HepG2 (cell line): ENCODE measurements around the gene MXRA7. TPM values are rescaled to one million over a fixed set of nuclear protein-coding genes. Genes with fewer than 3 reads are reported as not detected.

Experiments
- DRAP1 ChIP-seq: IDR thresholded peaks from 2 replicates; pipeline ENCODE4 v1.6.1; 2016; ENCODE audit warnings: missing genetic modification reagents, missing compliant biosample characterization
- ETV5 ChIP-seq: IDR thresholded peaks from 2 replicates; pipeline ENCODE4 v1.6.1; 2018; ENCODE audit warnings: missing biosample characterization, missing genetic modification reagents, inconsistent platforms, borderline replicate concordance
- KDM2A ChIP-seq: sonication (generic); formaldehyde crosslinking; IDR thresholded peaks from 2 replicates; pipeline ENCODE4 v1.4.0; 2020; ENCODE audit warnings: low read depth, missing genetic modification reagents, borderline replicate concordance
- MAZ ChIP-seq, 2 experiments: sonication (generic) in 1 of 2; formaldehyde crosslinking in 1 of 2; IDR thresholded peaks; 2 replicates each; pipeline versions ENCODE4 v1.5.0 to v1.6.1; 2012 to 2020; ENCODE audit warnings: low read depth in 2 of 2, mild to moderate bottlenecking in 2 of 2, borderline replicate concordance in 1 of 2, improper control_type of control experiment in 1 of 2, low read length in 1 of 2, missing genetic modification reagents in 1 of 2, moderate library complexity in 1 of 2
- MBD4 ChIP-seq: IDR thresholded peaks from 2 replicates; pipeline ENCODE4 v1.6.1; 2012; ENCODE audit warnings: low read length, inconsistent platforms, borderline replicate concordance
- NR3C1 ChIP-seq: sonication (generic); formaldehyde crosslinking; IDR thresholded peaks from 2 replicates; pipeline ENCODE4 v1.4.0; 2020; ENCODE audit warnings: missing genetic modification reagents
- PAXIP1 ChIP-seq: sonication (generic); formaldehyde crosslinking; conservative IDR thresholded peaks from 2 replicates; pipeline ENCODE4 v1.4.0; 2020; ENCODE audit warnings: mild to moderate bottlenecking, missing genetic modification reagents, moderate library complexity
- PBX3 ChIP-seq: sonication (generic); formaldehyde crosslinking; IDR thresholded peaks from 2 replicates; pipeline ENCODE4 v1.8.1; 2023; ENCODE audit warnings: missing genetic modification reagents, inconsistent platforms, borderline replicate concordance
- RAD51 ChIP-seq: fragments of 450-650 bp; IDR thresholded peaks from 2 replicates; pipeline ENCODE4 v1.6.1; 2016; ENCODE audit warnings: borderline replicate concordance
- RNF2 ChIP-seq: fragments of 450-650 bp; conservative IDR thresholded peaks from 2 replicates; pipeline ENCODE4 v1.6.1; 2016; ENCODE audit warnings: low read depth
- SALL1 ChIP-seq: sonication (generic); formaldehyde crosslinking; IDR thresholded peaks from 2 replicates; pipeline ENCODE4 v1.8.0; 2022; ENCODE audit warnings: mild to moderate bottlenecking, missing genetic modification reagents
- XRCC5 ChIP-seq: fragments of 200-400 bp; formaldehyde crosslinking; optimal IDR thresholded peaks from 2 replicates; pipeline ENCODE3; 2017; ENCODE audit warnings: mild to moderate bottlenecking, low read length
- ZBTB25 ChIP-seq: IDR thresholded peaks from 2 replicates; pipeline ENCODE4 v1.6.1; 2018; ENCODE audit warnings: missing genetic modification reagents
- ZEB1 ChIP-seq: IDR thresholded peaks from 2 replicates; pipeline ENCODE4 v1.6.1; 2012; ENCODE audit warnings: mild to moderate bottlenecking, low read depth, inconsistent platforms; ENCODE audit not compliant: insufficient replicate concordance
- ZFY ChIP-seq: sonication (generic); formaldehyde crosslinking; IDR thresholded peaks from 2 replicates; pipeline ENCODE4 v1.4.0; 2020; ENCODE audit warnings: missing genetic modification reagents
- ZNF124 ChIP-seq: sonication (generic); formaldehyde crosslinking; IDR thresholded peaks from 2 replicates; pipeline ENCODE4 v1.4.0; 2020; ENCODE audit warnings: missing genetic modification reagents
- ZNF468 ChIP-seq: sonication (generic); formaldehyde crosslinking; IDR thresholded peaks from 2 replicates; pipeline ENCODE4 v1.8.0; 2022; ENCODE audit warnings: mild to moderate bottlenecking, moderate library complexity, missing genetic modification reagents
- ZNF546 ChIP-seq: sonication (generic); formaldehyde crosslinking; conservative IDR thresholded peaks from 2 replicates; pipeline ENCODE4 v1.8.1; 2023; ENCODE audit warnings: mild to moderate bottlenecking, missing genetic modification reagents
- ZNF607 ChIP-seq: sonication (generic); formaldehyde crosslinking; IDR thresholded peaks from 2 replicates; pipeline ENCODE4 v1.5.1; 2020; ENCODE audit warnings: missing genetic modification reagents, mild to moderate bottlenecking, borderline replicate concordance
- ZNF672 ChIP-seq: sonication (generic); formaldehyde crosslinking; IDR thresholded peaks from 2 replicates; pipeline ENCODE4 v1.8.1; 2022; ENCODE audit warnings: missing genetic modification reagents
- ZNF792 ChIP-seq: IDR thresholded peaks from 2 replicates; pipeline ENCODE4 v1.6.1; 2016
- polyA plus RNA-seq, 8 experiments: library from polyadenylated mRNA; depleted of rRNA in 3 of 8; stranded (reverse) in 7 of 8; unstranded in 1 of 8; fragments of >200 nt; fragmentation: Illumina TruSeq in 4 of 8; extraction: Trizol in 4 of 8; gene quantifications; 2 replicates each; pipeline versions ENCODE4 v1.2.1 to v1.2.3, GENCODE V29; 2011 to 2016; ENCODE audit warnings: low read depth in 4 of 8, missing spikeins in 1 of 8, mixed read lengths in 1 of 8; ENCODE audit not compliant: insufficient read depth in 1 of 8
- total RNA-seq, 5 experiments: library from RNA; depleted of rRNA; stranded (reverse); fragments of >200 nt; fragmentation: Illumina TruSeq; extraction: Trizol; gene quantifications; 2 replicates each; pipeline ENCODE4 v1.2.3, GENCODE V29; 2016; ENCODE audit warnings: low read depth in 1 of 5
- TF ChIP-seq, protein P1 (sequence below): sonication (generic); formaldehyde crosslinking; IDR thresholded peaks from 2 replicates; pipeline ENCODE4 v1.4.0; 2020; ENCODE audit warnings: missing genetic modification reagents, borderline replicate concordance

Gene MXRA7
- total and polyA plus RNA-seq, 2 of the 13 experiments (the other 11 are each of a cell fraction or from before 2014, with no cell fraction given) = 44.8 to 112 TPM

DNA sequence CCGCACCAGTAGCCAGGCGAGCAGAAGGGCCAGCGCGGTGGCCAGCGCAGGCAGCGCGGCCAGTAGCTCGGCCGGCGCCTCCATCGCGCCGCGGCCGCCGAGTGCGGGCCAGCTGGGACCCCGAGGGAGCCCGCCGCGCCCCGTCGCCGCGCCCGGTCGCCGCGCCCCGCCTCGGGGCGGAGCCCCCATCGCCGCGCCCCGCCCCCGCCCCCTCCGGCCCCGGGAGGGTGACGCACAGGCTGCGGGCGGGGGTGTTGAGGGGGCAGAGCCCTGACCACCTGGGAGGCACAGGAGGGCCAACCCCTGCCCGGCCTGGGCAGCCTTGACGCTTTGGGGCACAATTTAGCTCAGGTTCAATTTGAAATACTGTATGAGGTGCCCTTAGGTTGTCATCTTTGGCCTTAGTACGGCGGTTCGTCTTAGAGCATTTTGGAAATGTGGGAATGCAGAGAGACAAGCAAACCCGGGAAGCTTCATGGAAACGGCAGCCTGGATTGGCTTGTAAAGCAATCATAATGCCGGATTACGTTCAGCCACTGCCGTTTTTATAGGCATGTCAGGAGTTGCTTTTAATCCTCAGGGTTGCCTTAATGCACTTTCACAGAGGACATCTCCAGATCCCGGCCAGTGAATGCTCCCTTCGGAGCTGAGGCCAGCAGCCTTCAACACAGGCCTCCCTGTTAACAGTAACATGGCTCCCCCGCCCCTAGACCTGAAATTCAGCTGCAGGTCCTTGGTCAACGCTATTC, at the start of gene MXRA7 (continued):
- TF ChIP-seq NR3C1 (no peak), PAXIP1 (0 out of 2 replicates have a peak, but pooled peaks have one; percentile 13), ZNF792 (CRISPR knock-in tag) (0 out of 2 replicates have a peak, but pooled peaks have one; percentile 38), ZNF607 (CRISPR knock-in tag) (no peak), ZEB1 (peak; percentile 66), PBX3 (no peak), XRCC5 (peak; percentile 40), DRAP1 (CRISPR knock-in tag) (0 out of 2 replicates have a peak, but pooled peaks have one; percentile 11), ZBTB25 (CRISPR knock-in tag) (peak; percentile 37; the same call in 1 of the 2 replicates), SALL1 (CRISPR knock-in tag) (0 out of 2 replicates have a peak, but pooled peaks have one; percentile 50), ZFY (CRISPR knock-in tag) (peak; percentile 32; the same call in 1 of the 2 replicates), ETV5 (CRISPR knock-in tag) (peak; percentile 6; the same call in 1 of the 2 replicates), MBD4 (no peak), ZNF672 (CRISPR knock-in tag) (no peak), ZNF546 (CRISPR knock-in tag) (no peak), RNF2 (no peak), RAD51 (no peak), MAZ (IDR thresholded peaks at IDR 0.05; ENCODE audit: borderline replicate concordance, low read depth, low read length) (peak; percentile 69; the same call in 1 of the 2 replicates), MAZ (CRISPR knock-in tag; IDR thresholded peaks at IDR 0.05; ENCODE audit: low read depth) (peak; percentile 71), KDM2A (CRISPR knock-in tag) (peak; percentile 68; the same call in 1 of the 2 replicates), ZNF468 (CRISPR knock-in tag) (no peak), ZNF124 (CRISPR knock-in tag) (0 out of 2 replicates have a peak, but pooled peaks have one; percentile 29)
- TF ChIP-seq, protein P1, sequence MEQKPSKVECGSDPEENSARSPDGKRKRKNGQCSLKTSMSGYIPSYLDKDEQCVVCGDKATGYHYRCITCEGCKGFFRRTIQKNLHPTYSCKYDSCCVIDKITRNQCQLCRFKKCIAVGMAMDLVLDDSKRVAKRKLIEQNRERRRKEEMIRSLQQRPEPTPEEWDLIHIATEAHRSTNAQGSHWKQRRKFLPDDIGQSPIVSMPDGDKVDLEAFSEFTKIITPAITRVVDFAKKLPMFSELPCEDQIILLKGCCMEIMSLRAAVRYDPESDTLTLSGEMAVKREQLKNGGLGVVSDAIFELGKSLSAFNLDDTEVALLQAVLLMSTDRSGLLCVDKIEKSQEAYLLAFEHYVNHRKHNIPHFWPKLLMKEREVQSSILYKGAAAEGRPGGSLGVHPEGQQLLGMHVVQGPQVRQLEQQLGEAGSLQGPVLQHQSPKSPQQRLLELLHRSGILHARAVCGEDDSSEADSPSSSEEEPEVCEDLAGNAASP (CRISPR knock-in tag) = no peak
